ENCODE measurements around the gene FKBP5. TPM values are rescaled to one million over a fixed set of nuclear protein-coding genes. Genes with fewer than 3 reads are reported as not detected.

Gene FKBP5
- total and polyA plus RNA-seq, 7 donors, result 52.9 to 326 (median 200) TPM

DNA sequence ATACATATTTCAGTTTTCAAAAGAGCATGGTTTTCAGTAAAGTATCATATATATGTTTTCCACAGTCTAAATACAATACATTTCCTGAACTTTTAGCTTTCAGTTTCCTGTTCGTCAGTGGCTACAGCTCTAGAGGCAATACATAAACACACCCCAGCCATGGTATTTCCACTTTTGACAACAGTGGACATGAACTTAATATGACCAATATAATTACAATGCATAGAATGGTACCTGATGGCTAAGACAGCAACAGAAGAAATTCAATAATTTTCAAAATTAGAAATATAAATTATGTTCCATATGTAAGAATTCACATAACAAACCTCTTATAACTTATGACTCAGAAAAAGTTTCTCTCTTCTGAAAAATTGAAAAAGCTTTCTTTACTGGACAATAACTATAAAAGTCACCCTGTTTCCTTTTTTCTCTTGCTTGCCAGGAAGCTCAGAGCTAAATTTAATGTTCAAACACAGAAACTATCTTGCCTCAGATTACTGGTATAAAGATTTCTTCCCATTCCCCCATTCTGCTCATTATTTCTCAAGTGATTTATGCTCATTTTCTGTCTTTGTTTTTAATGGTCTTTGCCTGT is 19.2 kb downstream of the FKBP5 start:
- WGBS, 2 donors, result 2 to 13% methylated on average over 1 of the region's 1 CpG
- Histone ChIP-seq H3K36me3 (peaks cover 0 to 20% (median 2%) of the 10 kb centered on the region in 4 donors), H3K4me1 (peaks cover 0 to 42% (median 37%) of the 10 kb centered on the region in 4 donors), H3K27ac (peak overlapping the region in 1 of 4 donors; percentile 12), H3K4me3 (no peak overlapping the region), H3K9me3 (no peaks in the 10 kb centered on the region), H3K27me3 (no peaks in the 10 kb centered on the region)
- intact Hi-C loops (cut with DNase I), result loop anchor here (5.0 kb wide), 1 partner anchor 32 kb away; no protein-coding TSS in a partner anchor
- TF ChIP-seq POLR2AphosphoS5 (IDR thresholded peaks at IDR 0.05) (no peak), EP300 (IDR thresholded peaks at IDR 0.05) (no peak), POLR2A (IDR thresholded peaks at IDR 0.05) (no peak)
- TF ChIP-seq, protein P1, sequence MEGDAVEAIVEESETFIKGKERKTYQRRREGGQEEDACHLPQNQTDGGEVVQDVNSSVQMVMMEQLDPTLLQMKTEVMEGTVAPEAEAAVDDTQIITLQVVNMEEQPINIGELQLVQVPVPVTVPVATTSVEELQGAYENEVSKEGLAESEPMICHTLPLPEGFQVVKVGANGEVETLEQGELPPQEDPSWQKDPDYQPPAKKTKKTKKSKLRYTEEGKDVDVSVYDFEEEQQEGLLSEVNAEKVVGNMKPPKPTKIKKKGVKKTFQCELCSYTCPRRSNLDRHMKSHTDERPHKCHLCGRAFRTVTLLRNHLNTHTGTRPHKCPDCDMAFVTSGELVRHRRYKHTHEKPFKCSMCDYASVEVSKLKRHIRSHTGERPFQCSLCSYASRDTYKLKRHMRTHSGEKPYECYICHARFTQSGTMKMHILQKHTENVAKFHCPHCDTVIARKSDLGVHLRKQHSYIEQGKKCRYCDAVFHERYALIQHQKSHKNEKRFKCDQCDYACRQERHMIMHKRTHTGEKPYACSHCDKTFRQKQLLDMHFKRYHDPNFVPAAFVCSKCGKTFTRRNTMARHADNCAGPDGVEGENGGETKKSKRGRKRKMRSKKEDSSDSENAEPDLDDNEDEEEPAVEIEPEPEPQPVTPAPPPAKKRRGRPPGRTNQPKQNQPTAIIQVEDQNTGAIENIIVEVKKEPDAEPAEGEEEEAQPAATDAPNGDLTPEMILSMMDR (IDR thresholded peaks at IDR 0.05), result no peak
- no peak for DNase-seq

DNA sequence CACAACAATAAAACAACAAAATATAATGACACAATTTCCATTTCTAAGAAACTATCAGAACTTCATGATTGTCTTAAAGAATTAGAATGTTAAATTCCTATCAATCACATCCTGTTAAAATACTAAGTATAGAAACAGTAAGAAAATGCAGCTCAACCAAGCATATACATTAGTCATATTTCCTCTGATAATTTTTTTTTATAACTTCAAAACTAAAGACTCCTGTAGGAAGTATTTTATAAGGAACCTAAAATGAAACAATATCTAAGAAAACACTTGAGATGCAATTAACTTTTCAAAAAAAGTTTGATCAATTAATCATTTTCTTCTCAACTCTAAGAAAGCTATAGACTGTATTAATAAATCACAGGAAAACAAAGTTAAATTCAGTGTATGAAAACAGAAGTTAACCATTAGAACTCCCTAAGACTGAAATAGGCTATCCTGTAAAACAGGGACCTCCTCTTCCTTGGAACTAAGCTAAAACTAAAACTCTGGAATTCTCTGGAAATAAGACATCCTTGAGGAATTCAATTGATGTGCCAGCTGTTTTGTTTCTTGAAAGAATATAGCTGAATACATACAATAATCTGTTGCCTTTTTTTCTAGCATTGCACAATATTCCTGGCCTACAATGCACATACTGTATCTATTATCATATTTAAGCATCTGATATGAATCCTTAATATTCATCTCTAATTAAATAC is 19.8 kb downstream of the FKBP5 start:
- H3K36me3 ChIP-seq, result peaks cover 0 to 20% (median 2%) of the 10 kb centered on the region in 4 donors
- H3K4me3 ChIP-seq, result no peak overlapping the region
- no peak for DNase-seq
- H3K4me1 ChIP-seq, result peaks cover 0 to 45% (median 41%) of the 10 kb centered on the region in 4 donors
- intact Hi-C loops (cut with DNase I), result no loop called here
- H3K27me3 ChIP-seq, result no peaks in the 10 kb centered on the region
- TF ChIP-seq POLR2AphosphoS5 (IDR thresholded peaks at IDR 0.05) (no peak), EP300 (IDR thresholded peaks at IDR 0.05) (no peak), POLR2A (IDR thresholded peaks at IDR 0.05) (no peak)
- TF ChIP-seq, protein P1 (IDR thresholded peaks at IDR 0.05), result no peak
- H3K9me3 ChIP-seq, result no peaks in the 10 kb centered on the region
- H3K27ac ChIP-seq, result peak overlapping the region in 1 of 4 donors; percentile 12

GRCh38 chr6:35668096-35668495 is 20.6 kb downstream of the FKBP5 start:
- intact Hi-C loops (cut with DNase I), result no loop called here
- peaks cover 0 to 53% (median 46%) of the 10 kb centered on the region in 4 donors for H3K4me1 ChIP-seq
- no peaks in the 10 kb centered on the region for H3K27me3 ChIP-seq
- peak overlapping the region in 1 of 4 donors; percentile 34 for H3K27ac ChIP-seq
- no peak overlapping the region for H3K4me3 ChIP-seq
- TF ChIP-seq EP300 (IDR thresholded peaks at IDR 0.05) (no peak), POLR2A (IDR thresholded peaks at IDR 0.05) (no peak), POLR2AphosphoS5 (IDR thresholded peaks at IDR 0.05) (no peak)
- TF ChIP-seq, protein P1 (IDR thresholded peaks at IDR 0.05), result no peak
- WGBS, 2 donors, result 92 to 97% methylated on average over 2 of the region's 2 CpGs
- DNase-seq, result no peak
- no peaks in the 10 kb centered on the region for H3K9me3 ChIP-seq
- peaks cover 0 to 20% (median 2%) of the 10 kb centered on the region in 4 donors for H3K36me3 ChIP-seq

DNA sequence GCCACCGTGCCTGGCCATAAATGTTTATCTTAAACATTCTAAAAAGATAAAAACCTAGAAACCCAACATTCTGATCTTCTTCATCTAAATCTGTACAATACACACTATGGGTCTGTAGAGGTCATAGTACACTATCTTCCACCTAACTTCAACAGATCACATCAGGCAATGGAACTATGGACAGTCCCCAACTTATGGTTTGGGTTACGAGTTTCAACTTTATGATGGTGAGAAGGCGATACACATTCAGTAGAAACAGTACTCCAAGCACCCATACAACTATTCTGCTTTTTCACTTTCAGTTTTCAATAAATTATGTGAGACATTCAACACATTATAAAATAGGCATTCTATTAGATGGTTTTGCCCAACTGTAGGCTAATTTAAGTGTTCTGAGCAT is 23.1 kb downstream of the FKBP5 start:
- no peaks in the 10 kb centered on the region for H3K9me3 ChIP-seq
- intact Hi-C loops (cut with DNase I), result no loop called here
- no peak for DNase-seq
- peaks cover 0 to 65% (median 57%) of the 10 kb centered on the region in 4 donors for H3K4me1 ChIP-seq
- no peak overlapping the region for H3K27ac ChIP-seq
- H3K36me3 ChIP-seq, result peaks cover 0 to 6% (median 2%) of the 10 kb centered on the region in 4 donors
- no peak overlapping the region for H3K4me3 ChIP-seq
- TF ChIP-seq, protein P1 (IDR thresholded peaks at IDR 0.05), result no peak
- TF ChIP-seq POLR2AphosphoS5 (IDR thresholded peaks at IDR 0.05), result no peak
- TF ChIP-seq POLR2A (IDR thresholded peaks at IDR 0.05), result no peak
- TF ChIP-seq EP300 (IDR thresholded peaks at IDR 0.05), result no peak
- WGBS, 2 donors, result 69 to 71% methylated on average over 3 of the region's 3 CpGs
- H3K27me3 ChIP-seq, result no peaks in the 10 kb centered on the region
